ENCODE results near the gene RELN.

The RELN gene

DNA sequence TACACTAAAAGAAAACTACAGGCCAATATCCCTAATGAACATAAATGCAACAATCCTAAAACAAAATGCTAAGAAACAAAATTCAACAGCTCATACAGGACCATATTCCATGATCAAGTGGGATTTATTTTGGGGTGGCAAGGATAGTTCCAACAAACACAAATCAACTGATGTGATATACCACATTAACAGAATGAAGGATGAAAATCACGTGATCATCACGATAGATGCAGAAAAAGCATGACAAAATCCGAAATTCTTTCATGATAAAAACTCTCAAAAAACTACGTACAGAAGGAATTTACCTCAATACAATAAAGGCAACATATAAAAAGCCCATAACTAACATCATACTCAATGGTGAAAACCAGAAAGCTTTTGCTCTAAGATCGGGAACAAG, 124.0 kb downstream of the RELN start:
- H3K27ac ChIP-seq (ENCODE audit: low read depth, low read length) = no peak overlapping the region

GRCh38 chr7:103862302-103863035, 127.0 kb downstream of the RELN start:
- no peak overlapping the region for H3K9ac ChIP-seq (ENCODE audit: low read length)
- H3K56ac ChIP-seq (ENCODE audit: low read length) = no peak overlapping the region
- H3K23ac ChIP-seq (ENCODE audit: low read length) = no peak overlapping the region
- no peak overlapping the region for H2BK15ac ChIP-seq (replicated peaks; ENCODE audit: low read depth)
- H3K79me1 ChIP-seq (ENCODE audit: low read length) = no peaks in the 10 kb centered on the region
- no peak overlapping the region for H3K4me2 ChIP-seq (ENCODE audit: low read length)
- no peak overlapping the region for H4K8ac ChIP-seq (ENCODE audit: low read depth, low read length)
- no peak for DNase-seq
- H3K4me3 ChIP-seq (ENCODE audit: low read length) = no peak overlapping the region
- no peak overlapping the region for H2BK120ac ChIP-seq (ENCODE audit: low read depth, low read length)
- no peak overlapping the region for H3K4ac ChIP-seq (ENCODE audit: low read depth, low read length)
- no peak overlapping the region for H2AK5ac ChIP-seq (ENCODE audit: low read length)
- H3K27ac ChIP-seq (ENCODE audit: low read depth, low read length) = no peak overlapping the region
- no CpG with 5 or more reads among the region's 4 CpGs for WGBS (ENCODE audit: extremely low coverage, insufficient coverage, low lambda C conversion rate)
- no peaks in the 10 kb centered on the region for H3K79me2 ChIP-seq (ENCODE audit: control insufficient read depth, insufficient read depth, low read length)
- no peak overlapping the region for H2BK5ac ChIP-seq (ENCODE audit: low read length)
- no peaks in the 10 kb centered on the region for H3K27me3 ChIP-seq (ENCODE audit: insufficient read depth, low read length, poor library complexity)
- no peaks in the 10 kb centered on the region for H3K36me3 ChIP-seq (ENCODE audit: control insufficient read depth, insufficient read depth, low read length)
- no peak overlapping the region for H4K5ac ChIP-seq (ENCODE audit: low read length)
- H3K4me1 ChIP-seq (ENCODE audit: control insufficient read depth, low read depth, low read length) = no peaks in the 10 kb centered on the region
- H3K18ac ChIP-seq (ENCODE audit: low read length) = no peak overlapping the region

More for the DNA sequence above, 124.0 kb downstream of the RELN start:
- Histone ChIP-seq H3K79me2 (ENCODE audit: control insufficient read depth, insufficient read depth, low read length) (no peaks in the 10 kb centered on the region), H3K4me2 (ENCODE audit: low read length) (no peak overlapping the region), H3K4ac (ENCODE audit: low read depth, low read length) (no peak overlapping the region), H4K8ac (ENCODE audit: low read depth, low read length) (no peak overlapping the region), H3K9ac (ENCODE audit: low read length) (no peak overlapping the region), H3K18ac (ENCODE audit: low read length) (no peak overlapping the region), H2AK5ac (ENCODE audit: low read length) (no peak overlapping the region), H3K4me3 (ENCODE audit: low read length) (no peak overlapping the region), H2BK5ac (ENCODE audit: low read length) (no peak overlapping the region), H3K27me3 (ENCODE audit: insufficient read depth, low read length, poor library complexity) (no peaks in the 10 kb centered on the region), H4K5ac (ENCODE audit: low read length) (no peak overlapping the region), H2BK15ac (replicated peaks; ENCODE audit: low read depth) (no peak overlapping the region), H3K36me3 (ENCODE audit: control insufficient read depth, insufficient read depth, low read length) (no peaks in the 10 kb centered on the region), H3K56ac (ENCODE audit: low read length) (no peak overlapping the region), H2BK120ac (ENCODE audit: low read depth, low read length) (no peak overlapping the region), H3K4me1 (ENCODE audit: control insufficient read depth, low read depth, low read length) (no peaks in the 10 kb centered on the region), H3K23ac (ENCODE audit: low read length) (no peak overlapping the region), H3K79me1 (ENCODE audit: low read length) (no peaks in the 10 kb centered on the region)
- WGBS (ENCODE audit: extremely low coverage, insufficient coverage, low lambda C conversion rate) = no CpG with 5 or more reads among the region's 5 CpGs
- no peak for DNase-seq

DNA sequence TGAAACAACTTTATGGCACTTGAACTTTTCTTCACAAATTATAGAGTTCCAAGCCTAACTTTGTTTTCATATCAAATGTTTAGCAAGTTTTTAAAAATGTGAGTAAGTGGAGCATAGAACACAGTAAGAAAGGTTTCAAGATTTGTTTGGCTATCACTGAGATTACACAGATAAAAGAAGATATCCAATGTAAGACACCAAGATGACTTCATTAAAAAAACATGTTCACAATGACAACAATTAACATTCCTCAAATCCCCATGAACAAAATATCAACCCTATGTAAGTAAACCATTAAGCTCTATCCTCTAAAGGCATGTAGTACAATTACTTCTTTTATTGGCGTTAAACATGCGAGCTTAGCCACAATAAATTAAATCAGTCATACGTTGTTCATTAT, 129.7 kb downstream of the RELN start:
- Histone ChIP-seq H3K23ac (ENCODE audit: low read length) (no peak overlapping the region), H3K27me3 (ENCODE audit: insufficient read depth, low read length, poor library complexity) (no peaks in the 10 kb centered on the region), H3K79me1 (ENCODE audit: low read length) (no peaks in the 10 kb centered on the region), H3K4me1 (ENCODE audit: control insufficient read depth, low read depth, low read length) (no peaks in the 10 kb centered on the region), H3K4ac (ENCODE audit: low read depth, low read length) (no peak overlapping the region), H2BK5ac (ENCODE audit: low read length) (no peak overlapping the region), H4K5ac (ENCODE audit: low read length) (no peak overlapping the region), H2AK5ac (ENCODE audit: low read length) (no peak overlapping the region), H3K9ac (ENCODE audit: low read length) (no peak overlapping the region), H3K79me2 (ENCODE audit: control insufficient read depth, insufficient read depth, low read length) (no peaks in the 10 kb centered on the region), H4K8ac (ENCODE audit: low read depth, low read length) (no peak overlapping the region), H2BK15ac (replicated peaks; ENCODE audit: low read depth) (no peak overlapping the region), H3K56ac (ENCODE audit: low read length) (no peak overlapping the region), H3K36me3 (ENCODE audit: control insufficient read depth, insufficient read depth, low read length) (no peaks in the 10 kb centered on the region), H2BK120ac (ENCODE audit: low read depth, low read length) (no peak overlapping the region), H3K4me3 (ENCODE audit: low read length) (no peak overlapping the region), H3K27ac (ENCODE audit: low read depth, low read length) (no peak overlapping the region), H3K18ac (ENCODE audit: low read length) (no peak overlapping the region), H3K4me2 (ENCODE audit: low read length) (no peak overlapping the region)
- DNase-seq = peak; percentile 41
- no CpG with 5 or more reads among the region's 3 CpGs for WGBS (ENCODE audit: extremely low coverage, insufficient coverage, low lambda C conversion rate)

- H2BK15ac ChIP-seq (replicated peaks; ENCODE audit: low read depth) = no peak overlapping the region
- peak; percentile 31 for DNase-seq
- H3K4me2 ChIP-seq (ENCODE audit: low read length) = no peak overlapping the region
- WGBS (ENCODE audit: extremely low coverage, insufficient coverage, low lambda C conversion rate) = no CpG with 5 or more reads among the region's 4 CpGs
- no peaks in the 10 kb centered on the region for H3K36me3 ChIP-seq (ENCODE audit: control insufficient read depth, insufficient read depth, low read length)
- H4K8ac ChIP-seq (ENCODE audit: low read depth, low read length) = peak overlapping the region; percentile 56
- H3K4me1 ChIP-seq (ENCODE audit: control insufficient read depth, low read depth, low read length) = no peaks in the 10 kb centered on the region
- H3K23ac ChIP-seq (ENCODE audit: low read length) = no peak overlapping the region
- no peak overlapping the region for H3K18ac ChIP-seq (ENCODE audit: low read length)
- H3K27ac ChIP-seq (ENCODE audit: low read depth, low read length) = no peak overlapping the region
- no peaks in the 10 kb centered on the region for H3K79me2 ChIP-seq (ENCODE audit: control insufficient read depth, insufficient read depth, low read length)
- H3K79me1 ChIP-seq (ENCODE audit: low read length) = no peaks in the 10 kb centered on the region
- no peak overlapping the region for H3K4me3 ChIP-seq (ENCODE audit: low read length)
- H2AK5ac ChIP-seq (ENCODE audit: low read length) = no peak overlapping the region
- no peak overlapping the region for H3K9ac ChIP-seq (ENCODE audit: low read length)
- no peak overlapping the region for H2BK120ac ChIP-seq (ENCODE audit: low read depth, low read length)
- no peaks in the 10 kb centered on the region for H3K27me3 ChIP-seq (ENCODE audit: insufficient read depth, low read length, poor library complexity)
- no peak overlapping the region for H4K5ac ChIP-seq (ENCODE audit: low read length)
- no peak overlapping the region for H2BK5ac ChIP-seq (ENCODE audit: low read length)
- no peak overlapping the region for H3K56ac ChIP-seq (ENCODE audit: low read length)
- H3K4ac ChIP-seq (ENCODE audit: low read depth, low read length) = no peak overlapping the region
Observed at GRCh38 chr7:103857435-103857834, 132.0 kb downstream of the RELN start.

DNA sequence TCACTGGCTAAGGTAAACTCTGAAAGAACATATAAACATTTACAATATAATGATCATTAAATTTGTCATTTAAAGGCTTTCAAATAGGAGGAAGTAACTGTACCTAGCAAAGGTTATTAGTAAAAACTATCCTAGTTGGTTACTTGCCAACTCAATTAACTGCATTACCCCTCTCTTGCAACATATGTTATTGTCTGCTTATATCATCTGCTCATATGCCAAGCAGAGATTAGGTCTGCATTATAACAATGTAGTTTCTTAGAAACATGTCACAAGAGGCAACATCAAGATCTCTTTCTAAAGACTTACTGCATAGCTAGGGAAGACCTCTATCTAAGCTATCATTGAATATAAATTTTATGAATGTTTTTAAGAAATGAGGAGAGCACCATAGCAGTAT, 132.5 kb downstream of the RELN start:
- Histone ChIP-seq H4K8ac (ENCODE audit: low read depth, low read length) (no peak overlapping the region), H3K27me3 (ENCODE audit: insufficient read depth, low read length, poor library complexity) (no peaks in the 10 kb centered on the region), H2BK15ac (replicated peaks; ENCODE audit: low read depth) (no peak overlapping the region), H2BK120ac (ENCODE audit: low read depth, low read length) (no peak overlapping the region), H3K18ac (ENCODE audit: low read length) (no peak overlapping the region), H3K79me2 (ENCODE audit: control insufficient read depth, insufficient read depth, low read length) (no peaks in the 10 kb centered on the region), H2BK5ac (ENCODE audit: low read length) (no peak overlapping the region), H3K56ac (ENCODE audit: low read length) (no peak overlapping the region), H3K9ac (ENCODE audit: low read length) (no peak overlapping the region), H3K4ac (ENCODE audit: low read depth, low read length) (no peak overlapping the region), H3K79me1 (ENCODE audit: low read length) (no peaks in the 10 kb centered on the region), H4K5ac (ENCODE audit: low read length) (no peak overlapping the region), H3K4me1 (ENCODE audit: control insufficient read depth, low read depth, low read length) (no peaks in the 10 kb centered on the region), H3K23ac (ENCODE audit: low read length) (no peak overlapping the region), H3K27ac (ENCODE audit: low read depth, low read length) (no peak overlapping the region), H3K4me2 (ENCODE audit: low read length) (no peak overlapping the region), H3K4me3 (ENCODE audit: low read length) (no peak overlapping the region), H2AK5ac (ENCODE audit: low read length) (no peak overlapping the region), H3K36me3 (ENCODE audit: control insufficient read depth, insufficient read depth, low read length) (no peaks in the 10 kb centered on the region)
- DNase-seq = no peak

DNA sequence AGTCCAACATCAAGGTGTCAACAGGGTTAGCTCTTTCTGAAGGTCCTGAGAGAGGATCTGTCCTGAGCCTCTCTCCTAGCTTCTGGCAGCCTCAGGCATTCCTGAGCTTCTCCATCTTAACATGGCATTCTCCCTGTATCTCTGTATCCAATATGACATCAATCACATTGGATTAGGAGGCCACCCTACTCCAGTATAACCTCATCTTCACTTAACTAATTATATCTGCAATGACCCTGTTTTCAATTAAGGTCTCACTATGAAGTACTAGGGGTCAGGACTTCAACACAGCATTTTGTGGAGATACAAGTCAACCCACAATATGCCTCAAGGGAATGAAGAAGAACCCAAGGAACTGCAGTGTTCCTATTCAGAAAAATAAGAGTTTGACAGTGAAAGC, 133.8 kb downstream of the RELN start:
- Histone ChIP-seq H3K23ac (ENCODE audit: low read length) (no peak overlapping the region), H3K27ac (ENCODE audit: low read depth, low read length) (no peak overlapping the region), H2BK5ac (ENCODE audit: low read length) (no peak overlapping the region), H3K9ac (ENCODE audit: low read length) (no peak overlapping the region), H3K4me1 (ENCODE audit: control insufficient read depth, low read depth, low read length) (no peaks in the 10 kb centered on the region), H2BK15ac (replicated peaks; ENCODE audit: low read depth) (no peak overlapping the region), H4K5ac (ENCODE audit: low read length) (no peak overlapping the region), H3K18ac (ENCODE audit: low read length) (no peak overlapping the region), H3K56ac (ENCODE audit: low read length) (no peak overlapping the region), H3K27me3 (ENCODE audit: insufficient read depth, low read length, poor library complexity) (peaks cover 2% of the 10 kb centered on the region), H3K4me3 (ENCODE audit: low read length) (no peak overlapping the region), H3K79me2 (ENCODE audit: control insufficient read depth, insufficient read depth, low read length) (no peaks in the 10 kb centered on the region), H3K36me3 (ENCODE audit: control insufficient read depth, insufficient read depth, low read length) (no peaks in the 10 kb centered on the region), H3K79me1 (ENCODE audit: low read length) (no peaks in the 10 kb centered on the region), H3K4me2 (ENCODE audit: low read length) (no peak overlapping the region), H3K4ac (ENCODE audit: low read depth, low read length) (no peak overlapping the region), H2AK5ac (ENCODE audit: low read length) (no peak overlapping the region), H2BK120ac (ENCODE audit: low read depth, low read length) (no peak overlapping the region), H4K8ac (ENCODE audit: low read depth, low read length) (no peak overlapping the region)
- no peak for DNase-seq
